Measurements from ENCODE around the gene DOCK1.
A peak's percentile ranks its signal among the peaks of the same experiment; 100 is the strongest.
"Not testable (repeated sequence)": the region's sequence is repeated elsewhere in the genome, so short reads cannot be mapped to it uniquely, and the experiment has no call there.

Gene DOCK1

GRCh38 chr10:127278001-127278400, 372.8 kb downstream of the DOCK1 start:
- DNase-seq (ENCODE audit: low spot score) = no peak

DNA sequence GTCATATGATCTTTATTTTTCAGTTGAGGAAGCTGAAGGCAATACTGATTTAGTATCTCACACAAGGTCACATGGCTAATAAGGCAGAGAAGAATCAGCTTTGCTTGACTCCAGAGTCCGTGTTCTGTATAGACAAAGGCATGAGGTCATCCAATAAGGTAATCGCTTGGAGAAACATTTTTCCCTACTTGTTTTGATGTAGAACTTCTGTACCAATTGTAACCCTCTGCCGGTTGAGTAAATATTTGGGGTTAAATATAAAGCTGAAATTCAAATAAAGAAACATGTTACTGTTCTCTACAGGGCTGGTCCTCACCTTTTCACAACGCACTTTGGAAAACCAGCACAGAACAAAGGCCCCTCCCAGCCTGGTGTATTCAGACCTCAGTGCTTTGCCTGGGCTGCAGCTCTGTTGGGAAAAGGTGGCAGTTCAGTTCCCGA, 374.1 kb downstream of the DOCK1 start:
- DNase-seq (ENCODE audit: low spot score) = no peak

DNA sequence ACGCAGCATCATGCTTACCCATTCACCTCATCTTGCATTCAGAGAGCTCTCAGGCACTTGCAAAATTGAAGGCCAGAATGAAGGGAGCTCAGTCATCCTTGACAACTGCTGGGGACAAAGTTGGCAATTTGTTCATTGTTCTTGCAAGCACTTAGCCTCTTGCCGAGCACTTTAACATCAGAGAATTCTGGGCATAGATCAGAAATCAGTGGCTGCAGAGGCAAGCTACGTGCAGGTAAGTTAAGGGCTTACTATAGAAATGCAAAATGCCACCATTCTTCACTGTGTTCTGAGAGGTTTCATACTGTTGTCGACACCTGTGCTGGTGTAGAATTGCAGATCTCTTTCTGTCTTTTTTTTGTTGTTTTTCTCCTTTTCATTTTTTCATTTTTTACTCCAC, 375.2 kb downstream of the DOCK1 start:
- no peak for DNase-seq (ENCODE audit: low spot score)

GRCh38 chr10:127283017-127283416, 377.8 kb downstream of the DOCK1 start:
- no peak for DNase-seq (ENCODE audit: low spot score)

GRCh38 chr10:127283576-127283975, 378.3 kb downstream of the DOCK1 start:
- DNase-seq (ENCODE audit: low spot score) = no peak

- no peak for DNase-seq (ENCODE audit: low spot score)
Measured at GRCh38 chr10:127290850-127291249, 385.6 kb downstream of the DOCK1 start.

DNA sequence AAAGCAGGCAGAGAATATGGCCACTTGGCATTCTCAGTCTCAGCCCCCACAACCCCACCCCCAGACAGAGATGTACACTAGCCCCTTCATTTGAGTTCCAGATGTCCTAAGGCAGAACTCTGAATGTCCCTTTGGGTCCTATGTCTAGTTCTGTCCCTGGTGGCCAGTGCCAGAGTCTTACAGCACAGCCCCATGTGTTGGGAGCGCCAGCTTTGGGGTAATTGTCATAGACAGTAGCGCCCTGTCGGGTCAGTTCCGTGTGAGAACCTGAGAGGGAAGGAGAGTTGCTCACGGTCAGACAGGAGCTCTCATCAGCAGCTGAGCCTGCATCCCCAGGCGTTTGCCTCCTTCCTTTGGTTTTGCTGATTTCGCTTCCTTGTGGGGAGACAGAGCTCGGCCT, 386.1 kb downstream of the DOCK1 start:
- DNase-seq (ENCODE audit: low spot score) = no peak

- DNase-seq (ENCODE audit: low spot score) = no peak
Measured at GRCh38 chr10:127292888-127293287, 387.7 kb downstream of the DOCK1 start.

GRCh38 chr10:127293640-127294039, 388.4 kb downstream of the DOCK1 start:
- DNase-seq (ENCODE audit: low spot score) = peak; percentile 7

DNA sequence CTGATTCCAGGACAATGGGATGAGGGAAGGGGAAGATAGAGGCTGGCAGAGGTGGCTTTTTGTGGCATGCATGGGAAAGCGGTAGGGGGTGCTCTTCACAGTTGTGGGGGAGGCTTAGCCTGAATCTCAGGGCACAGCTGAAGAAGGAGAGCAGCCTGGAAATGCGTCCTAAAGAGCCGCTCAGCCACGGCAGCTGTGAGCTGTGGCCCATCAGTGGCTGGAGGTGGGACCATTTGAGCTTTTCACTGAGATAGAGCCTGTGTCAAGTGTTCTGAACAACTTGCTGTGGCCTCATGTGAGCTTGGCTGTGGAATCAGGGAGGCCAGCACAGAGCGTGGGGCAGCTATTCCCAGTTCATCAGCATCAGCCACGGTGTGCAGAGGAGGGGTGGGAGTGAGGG, 391.5 kb downstream of the DOCK1 start:
- no peak for DNase-seq (ENCODE audit: low spot score)

- DNase-seq (ENCODE audit: low spot score) = no peak
Measured at GRCh38 chr10:127298381-127298780, 393.2 kb downstream of the DOCK1 start.

GRCh38 chr10:127299192-127299591, 394.0 kb downstream of the DOCK1 start:
- DNase-seq (ENCODE audit: low spot score) = not testable (repeated sequence)

DNA sequence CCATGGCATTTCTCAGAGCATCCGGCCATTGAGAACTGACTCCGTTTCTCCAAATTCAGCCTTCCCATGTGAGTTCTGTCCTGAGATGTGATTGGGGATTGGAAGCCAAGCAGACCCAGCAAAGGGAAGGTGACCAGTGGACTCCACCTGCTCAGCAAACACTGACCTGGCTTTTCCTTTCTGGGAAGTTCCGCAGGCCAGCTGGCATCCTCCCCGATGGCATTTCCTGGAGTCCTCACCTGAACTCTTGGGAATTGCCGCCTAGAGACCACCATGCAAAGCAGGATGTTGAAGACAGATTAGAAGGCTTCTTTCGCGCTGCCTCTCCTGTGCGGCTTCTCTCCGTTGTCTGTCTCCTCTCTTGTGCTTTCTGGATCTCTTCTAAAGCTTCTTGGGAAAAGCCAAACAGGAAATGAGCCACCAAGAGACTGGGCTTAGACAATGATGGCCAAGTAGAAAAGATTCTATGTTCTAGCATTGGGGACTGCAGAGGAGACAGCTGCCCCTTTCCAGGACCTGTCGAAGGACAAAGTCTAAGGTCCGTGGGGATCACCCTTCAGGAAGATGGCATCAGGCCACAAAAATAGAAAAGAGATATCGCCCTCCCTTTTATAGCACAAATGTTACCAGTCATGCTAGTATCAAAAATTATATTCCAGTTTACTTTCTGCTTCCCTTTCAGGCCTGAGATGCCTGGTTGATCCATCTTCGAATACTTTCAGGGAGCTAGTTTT, 394.9 kb downstream of the DOCK1 start:
- no peak for DNase-seq (ENCODE audit: low spot score)

DNA sequence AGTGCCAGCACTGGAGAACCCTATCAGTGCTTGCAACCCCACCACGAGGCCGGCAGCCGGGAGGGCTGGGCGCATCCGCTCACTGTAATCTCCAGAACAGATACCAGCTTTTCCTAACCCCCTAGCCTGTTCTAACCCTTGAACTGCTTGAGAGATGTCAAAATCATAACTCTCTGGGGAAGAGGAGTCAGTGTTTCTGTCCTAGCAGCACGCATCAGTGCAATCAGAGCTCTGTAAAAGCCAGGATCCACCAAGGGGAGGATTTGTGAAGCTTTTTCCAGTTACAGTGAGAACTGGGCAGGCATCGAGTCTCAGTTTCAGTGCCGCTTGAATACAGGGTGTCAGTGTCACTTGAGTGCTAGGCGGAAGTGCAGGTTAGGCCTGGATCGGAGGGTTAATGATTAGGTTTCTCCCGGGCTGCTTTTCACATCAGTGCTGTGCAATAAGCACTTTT, 395.7 kb downstream of the DOCK1 start:
- DNase-seq (ENCODE audit: low spot score) = no peak

- no peak for DNase-seq (ENCODE audit: low spot score)
Measured at GRCh38 chr10:127302343-127302742, 397.1 kb downstream of the DOCK1 start.

DNA sequence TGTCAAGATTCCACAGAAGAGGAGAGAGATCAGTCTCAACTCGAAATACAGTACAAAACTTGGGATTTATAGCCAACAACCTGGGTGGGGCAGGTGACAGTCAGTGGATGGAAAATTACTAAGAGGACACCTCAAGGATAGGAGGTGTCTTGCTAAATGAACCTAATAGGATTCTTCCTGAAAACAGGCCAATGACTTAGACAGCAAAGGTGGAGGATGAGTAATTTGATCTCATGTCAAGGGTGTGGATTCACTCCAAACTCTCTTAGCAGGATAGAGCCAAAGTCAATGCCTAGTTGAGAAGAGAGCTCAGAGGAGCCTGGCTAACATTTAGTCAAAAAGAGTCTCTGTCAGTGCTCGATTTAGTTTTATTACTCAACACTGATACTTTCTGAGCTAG, 397.9 kb downstream of the DOCK1 start:
- DNase-seq (ENCODE audit: low spot score) = no peak

DNA sequence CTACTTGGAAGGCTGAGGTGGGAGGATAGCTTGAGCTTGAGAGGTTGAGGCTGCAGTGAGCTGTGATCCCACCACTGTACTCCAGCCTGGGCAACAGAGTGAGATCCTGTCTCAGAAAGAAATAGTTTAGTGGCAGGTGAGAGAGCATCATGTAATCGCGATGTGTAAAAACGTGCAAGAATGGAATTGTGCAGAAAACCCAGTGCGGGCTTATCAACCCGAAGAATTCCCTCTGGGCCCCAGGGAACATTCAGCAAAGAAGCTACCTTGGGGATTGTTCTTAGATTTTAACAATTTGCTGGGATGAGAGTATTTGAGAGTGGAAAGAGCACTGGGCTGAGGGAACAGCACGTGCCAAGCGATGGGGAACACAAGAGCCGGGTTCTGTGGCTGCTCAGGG, 398.5 kb downstream of the DOCK1 start:
- no peak for DNase-seq (ENCODE audit: low spot score)

GRCh38 chr10:127306479-127306878, 401.3 kb downstream of the DOCK1 start:
- DNase-seq (ENCODE audit: low spot score) = no peak

- no peak for DNase-seq (ENCODE audit: low spot score)
Measured at GRCh38 chr10:127307338-127307737, 402.1 kb downstream of the DOCK1 start.

- DNase-seq (ENCODE audit: low spot score) = no peak
Measured at GRCh38 chr10:127308031-127308430, 402.8 kb downstream of the DOCK1 start.

- not testable (repeated sequence) for DNase-seq (ENCODE audit: low spot score)
Measured at GRCh38 chr10:127309619-127310018, 404.4 kb downstream of the DOCK1 start.

DNA sequence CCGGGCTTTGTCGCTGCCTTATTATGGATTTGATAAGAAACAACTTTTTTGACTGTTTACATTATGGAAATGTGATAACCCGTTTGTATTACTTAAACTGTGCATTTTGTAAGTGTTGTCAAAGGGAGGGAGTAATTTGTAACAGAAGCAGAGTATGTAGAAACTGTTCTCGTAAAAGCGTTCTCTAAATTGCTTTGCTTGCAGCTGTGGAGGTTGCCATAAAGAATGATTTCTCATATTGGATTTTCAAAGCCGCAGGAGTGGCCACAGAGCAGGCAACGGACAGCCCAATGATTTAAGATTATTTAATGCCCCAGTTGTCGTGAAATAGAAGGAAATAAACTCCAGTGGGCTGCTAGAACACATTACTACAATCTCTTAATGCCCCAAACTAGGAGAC, 405.2 kb downstream of the DOCK1 start:
- no peak for DNase-seq (ENCODE audit: low spot score)

- DNase-seq (ENCODE audit: low spot score) = no peak
Measured at GRCh38 chr10:127310923-127311322, 405.7 kb downstream of the DOCK1 start.

- no peak for DNase-seq (ENCODE audit: low spot score)
Measured at GRCh38 chr10:127313996-127314700, 408.9 kb downstream of the DOCK1 start.
